Panc1 (cell line): ENCODE measurements around the gene CLEC4G.

Experiments used
- REST ChIP-seq, 2 experiments: IDR thresholded peaks; 2 replicates each; pipeline ENCODE4 v1.6.1; 2011 to 2012; ENCODE audit warnings: low read depth in 2 of 2, control low read depth in 1 of 2, low read length in 1 of 2, mild to moderate bottlenecking in 1 of 2, moderate library complexity in 1 of 2; ENCODE audit not compliant: insufficient read depth in 1 of 2
- TF ChIP-seq, protein P1 (sequence below): fragments of 450-650 bp; IDR thresholded peaks from 2 replicates; pipeline ENCODE4 v1.5.1; 2017; ENCODE audit warnings: mild to moderate bottlenecking

- TF ChIP-seq, protein P1, sequence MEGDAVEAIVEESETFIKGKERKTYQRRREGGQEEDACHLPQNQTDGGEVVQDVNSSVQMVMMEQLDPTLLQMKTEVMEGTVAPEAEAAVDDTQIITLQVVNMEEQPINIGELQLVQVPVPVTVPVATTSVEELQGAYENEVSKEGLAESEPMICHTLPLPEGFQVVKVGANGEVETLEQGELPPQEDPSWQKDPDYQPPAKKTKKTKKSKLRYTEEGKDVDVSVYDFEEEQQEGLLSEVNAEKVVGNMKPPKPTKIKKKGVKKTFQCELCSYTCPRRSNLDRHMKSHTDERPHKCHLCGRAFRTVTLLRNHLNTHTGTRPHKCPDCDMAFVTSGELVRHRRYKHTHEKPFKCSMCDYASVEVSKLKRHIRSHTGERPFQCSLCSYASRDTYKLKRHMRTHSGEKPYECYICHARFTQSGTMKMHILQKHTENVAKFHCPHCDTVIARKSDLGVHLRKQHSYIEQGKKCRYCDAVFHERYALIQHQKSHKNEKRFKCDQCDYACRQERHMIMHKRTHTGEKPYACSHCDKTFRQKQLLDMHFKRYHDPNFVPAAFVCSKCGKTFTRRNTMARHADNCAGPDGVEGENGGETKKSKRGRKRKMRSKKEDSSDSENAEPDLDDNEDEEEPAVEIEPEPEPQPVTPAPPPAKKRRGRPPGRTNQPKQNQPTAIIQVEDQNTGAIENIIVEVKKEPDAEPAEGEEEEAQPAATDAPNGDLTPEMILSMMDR, result no peak
- no peak for TF ChIP-seq REST (IDR thresholded peaks at IDR 0.05; ENCODE audit: insufficient read depth in 1 of 2, low read depth in 2 of 2, low read length in 1 of 2)
Measured at GRCh38 chr19:7690779-7691258, 41.1 kb downstream of the CLEC4G start.
